GM19035 (cell line): ENCODE measurements around the gene TAMALIN.

Experiments used
- ATAC-seq: cut with Tn5 transposase; IDR thresholded peaks from one replicate; pipeline ENCODE4 v1.9.1; 2021; ENCODE audit not compliant: unreplicated experiment

The TAMALIN gene

GRCh38 chr12:52033446-52034140 lies 26.8 kb downstream of the TAMALIN start:
- no peak for ATAC-seq

GRCh38 chr12:52035190-52035589 lies 28.4 kb downstream of the TAMALIN start:
- no peak for ATAC-seq

- no peak for ATAC-seq
These were observed 29.2 kb downstream of the TAMALIN start for GRCh38 chr12:52035926-52036325.

- ATAC-seq: peak; percentile 47
These were observed 29.9 kb downstream of the TAMALIN start for GRCh38 chr12:52036587-52037171.

GRCh38 chr12:52037248-52037861 lies 30.6 kb downstream of the TAMALIN start:
- ATAC-seq: no peak

GRCh38 chr12:52038447-52038846 lies 31.7 kb downstream of the TAMALIN start:
- no peak for ATAC-seq

GRCh38 chr12:52041035-52041434 lies 34.3 kb downstream of the TAMALIN start:
- ATAC-seq: no peak

DNA sequence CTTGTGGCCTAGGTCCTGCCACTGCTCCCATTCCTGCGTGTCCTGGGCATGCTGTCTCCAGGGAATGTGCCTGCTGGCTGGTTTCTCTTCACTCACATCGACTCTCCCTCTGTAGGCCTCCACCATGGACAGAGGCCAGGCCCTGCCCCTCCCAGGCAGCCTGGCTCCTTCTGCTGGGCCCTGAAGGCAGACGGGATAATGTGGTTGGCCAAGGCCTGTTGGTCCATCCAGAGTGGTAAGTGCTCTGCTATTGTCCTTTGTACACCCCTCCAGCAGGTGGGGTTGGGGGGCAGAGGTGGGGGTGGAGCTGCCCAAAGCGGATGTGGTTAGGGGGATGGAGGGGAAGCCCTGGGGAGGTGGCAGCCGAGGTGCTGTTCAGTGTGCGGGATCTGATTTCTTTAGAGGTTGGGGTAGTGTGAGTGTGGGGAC lies 35.0 kb downstream of the TAMALIN start:
- ATAC-seq: no peak

DNA sequence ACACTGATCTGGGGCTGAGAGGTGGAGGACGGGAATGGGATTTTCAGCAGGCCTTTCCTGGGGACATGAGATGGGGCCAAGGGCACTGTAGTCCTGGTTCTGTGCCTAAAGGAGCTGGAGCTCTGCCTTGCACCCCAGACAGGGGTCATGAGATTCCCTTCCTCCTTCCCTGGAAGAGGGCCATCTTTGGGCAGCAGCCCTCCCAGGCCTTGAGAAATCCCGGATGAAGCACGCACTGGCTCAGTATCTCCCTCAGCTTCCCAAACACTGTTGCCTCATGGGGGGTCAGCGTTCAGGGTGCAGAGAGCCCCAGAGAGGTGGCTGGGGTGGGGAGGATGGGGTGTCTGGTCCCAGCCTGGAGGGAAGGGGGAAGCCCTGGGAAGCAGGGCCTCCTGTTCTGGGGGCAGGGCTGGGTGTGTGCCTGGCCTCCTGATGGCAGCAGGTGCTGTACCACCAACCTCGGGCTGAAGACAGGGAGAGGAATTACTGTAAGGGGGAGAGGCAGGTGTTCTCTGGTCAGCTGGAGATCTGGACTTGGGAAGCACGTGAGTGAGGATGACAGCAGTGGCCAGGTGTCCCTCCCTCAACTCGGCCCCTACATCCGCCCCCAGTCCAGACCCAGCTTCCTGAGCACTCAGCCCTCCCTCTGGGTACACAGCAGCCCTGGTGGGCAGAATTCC lies 36.1 kb downstream of the TAMALIN start:
- no peak for ATAC-seq

DNA sequence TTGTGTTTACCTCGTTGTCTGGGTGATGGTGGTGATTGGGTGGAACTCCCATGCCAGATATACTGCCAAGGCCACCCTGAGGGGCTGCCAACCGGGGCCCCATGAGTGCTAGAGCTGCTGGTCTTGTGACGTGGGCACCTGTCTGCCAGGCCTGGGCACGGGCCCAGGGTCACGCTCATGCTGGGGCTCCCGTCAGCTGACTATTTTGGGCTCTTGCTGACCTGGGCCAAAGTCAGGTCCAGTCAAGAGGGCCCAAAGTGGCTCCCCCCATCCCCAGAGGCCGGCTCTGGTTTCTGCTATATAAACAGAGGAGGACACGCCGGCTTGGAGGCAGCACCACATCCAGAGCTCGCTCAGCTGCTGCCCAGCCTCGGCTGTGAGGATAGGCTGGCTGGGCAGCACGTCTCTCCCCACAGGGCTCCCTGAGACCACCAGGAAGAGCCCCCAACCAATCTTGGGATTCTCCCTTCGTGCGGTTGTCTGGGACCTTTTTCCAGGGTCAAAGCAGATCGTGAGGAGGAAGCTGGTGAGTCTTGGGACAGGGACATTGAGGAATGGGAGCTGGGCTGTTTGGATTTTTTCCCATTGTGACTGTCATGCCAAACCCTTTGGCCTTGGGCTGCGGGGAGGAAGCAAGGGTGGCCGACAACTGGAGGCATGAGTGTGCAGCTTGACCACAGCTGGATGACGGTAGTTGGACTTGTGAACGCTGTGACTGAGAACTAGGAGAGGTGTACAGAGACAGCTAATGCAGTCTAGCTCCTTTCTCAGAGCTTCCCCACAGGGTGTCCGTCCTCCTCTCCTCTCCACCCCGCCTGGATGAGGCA lies 36.9 kb downstream of the TAMALIN start:
- no peak for ATAC-seq

GRCh38 chr12:52044292-52044983 lies 37.7 kb downstream of the TAMALIN start:
- ATAC-seq: no peak

- ATAC-seq: no peak
These were observed 39.1 kb downstream of the TAMALIN start for GRCh38 chr12:52045794-52046199.

DNA sequence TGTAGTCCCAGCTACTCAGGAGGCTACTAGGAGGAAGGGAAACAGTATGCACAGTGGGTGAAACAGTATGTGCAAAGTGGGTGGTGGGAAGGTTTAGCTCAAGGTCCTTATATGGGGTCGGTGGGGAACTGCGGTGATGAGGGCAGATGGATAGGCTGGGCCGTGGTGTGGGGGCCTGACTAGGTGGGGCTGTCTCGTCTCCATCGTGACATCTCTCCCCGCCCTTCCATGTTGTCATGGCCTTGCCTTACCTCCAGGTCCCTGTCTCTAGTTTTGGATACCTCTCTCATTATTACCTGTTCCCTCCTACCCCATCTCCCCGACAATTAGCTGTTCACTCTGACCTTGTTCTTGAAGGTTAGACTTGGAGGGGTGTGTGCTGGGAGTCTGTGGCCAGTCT lies 40.1 kb downstream of the TAMALIN start:
- no peak for ATAC-seq

- ATAC-seq: no peak
These were observed 42.5 kb downstream of the TAMALIN start for GRCh38 chr12:52049286-52049685.

DNA sequence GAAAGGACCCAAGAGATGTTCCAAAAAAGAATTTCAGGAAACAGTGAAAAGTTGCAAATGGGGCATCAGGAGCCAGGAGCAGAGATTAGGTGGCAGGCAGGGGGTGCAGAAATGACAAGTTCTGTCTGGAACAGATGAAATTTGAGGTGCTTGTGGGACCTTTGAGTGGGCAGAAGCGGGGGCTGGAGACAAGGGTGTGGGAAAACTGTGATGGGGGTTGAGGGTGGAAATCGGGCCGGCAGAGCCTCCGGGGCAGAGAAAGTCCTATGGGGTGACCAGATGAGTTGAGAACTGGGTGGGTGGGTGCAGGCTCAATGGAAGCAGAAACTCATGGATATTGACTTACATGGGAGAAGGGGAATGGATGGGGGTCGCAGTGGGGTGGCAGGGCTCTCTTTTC lies 42.9 kb downstream of the TAMALIN start:
- no peak for ATAC-seq

GRCh38 chr12:52050116-52050757 lies 43.5 kb downstream of the TAMALIN start:
- no peak for ATAC-seq

GRCh38 chr12:52050758-52051541 lies 44.2 kb downstream of the TAMALIN start, which contains the start of gene NR4A1:
Gene NR4A1 (plus strand): TSS chr12:52051442. CDS start chr12:52054329, 2,887 bp downstream.
- peak; percentile 83 for ATAC-seq

DNA sequence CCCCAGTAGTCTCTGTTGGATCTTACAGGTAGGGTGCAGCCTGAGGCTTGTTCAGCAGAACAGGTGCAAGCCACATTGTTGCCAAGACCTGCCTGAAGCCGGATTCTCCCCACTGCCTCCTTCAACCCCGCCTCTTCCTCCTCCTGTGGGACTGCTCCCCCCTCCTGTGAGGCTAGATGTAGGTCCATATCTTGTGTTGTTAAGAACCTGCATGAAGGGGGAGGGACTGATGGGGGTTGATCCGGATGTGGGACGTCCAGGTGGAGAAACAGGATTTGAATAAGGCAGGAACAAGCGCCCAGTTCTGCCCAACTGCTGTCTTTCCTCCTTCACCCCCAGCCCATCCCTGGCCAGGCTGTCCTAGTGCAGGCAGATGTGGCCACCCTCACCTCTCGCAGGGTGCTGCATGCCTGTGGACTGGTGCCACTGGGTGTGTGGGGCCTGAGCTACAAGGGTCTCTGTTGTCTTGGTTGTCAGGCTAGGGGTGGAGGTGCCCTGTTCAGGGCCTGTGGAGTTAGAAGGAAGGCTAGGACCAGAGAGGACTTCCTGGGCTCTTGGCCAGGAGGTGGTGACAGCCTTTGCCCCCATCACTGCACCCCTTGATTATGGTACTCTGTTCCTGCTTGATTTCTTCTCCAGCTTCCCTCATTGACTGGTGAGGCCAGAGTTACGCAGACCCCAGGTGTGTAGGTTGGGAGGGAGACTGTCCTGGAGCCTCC lies 45.9 kb downstream of the TAMALIN start:
- no peak for ATAC-seq
